Heart left ventricle (tissue), 16 donors: Measurements from ENCODE around the gene CHTF18. TPM values are rescaled to one million over a fixed set of nuclear protein-coding genes. Genes with fewer than 3 reads are reported as not detected.
"Not testable (repeated sequence)": the region's sequence is repeated elsewhere in the genome, so short reads cannot be mapped to it uniquely, and the experiment has no call there.

Experiments used
- ATAC-seq, 4 donors: fragments of 200-7000 bp; cut with Tn5 transposase; one replicate each; pipeline ENCODE4 v1.9.1; 2020 to 2022; ENCODE audit warnings: moderate library complexity in 4 of 4, mild to moderate bottlenecking in 3 of 4, moderate number of reproducible peaks in 1 of 4
- DNase-seq, 5 donors: peaks; one replicate each; pipeline ENCODE4 v3.0.0-alpha.2; 2020
- H3K27ac ChIP-seq, 12 donors: fragments of 200-600 bp; sonication (generic) in 4 of 12; one replicate each; pipeline versions ENCODE4 v1.5.0 to v1.8.0; 2016 to 2022; ENCODE audit warnings: mild to moderate bottlenecking in 2 of 12
- H3K27me3 ChIP-seq, 9 donors: fragments of 200-600 bp; sonication (generic) in 2 of 9; one replicate each; pipeline versions ENCODE4 v1.5.1 to v1.8.0; 2016 to 2022; ENCODE audit warnings: mild to moderate bottlenecking in 3 of 9
- H3K36me3 ChIP-seq, 9 donors: fragments of 200-600 bp; sonication (generic) in 2 of 9; one replicate each; pipeline versions ENCODE4 v1.5.0 to v1.8.0; 2018 to 2022; ENCODE audit warnings: mild to moderate bottlenecking in 2 of 9
- H3K4me1 ChIP-seq, 12 donors: fragments of 200-600 bp; sonication (generic) in 4 of 12; one replicate each; pipeline versions ENCODE4 v1.5.0 to v1.8.0; 2016 to 2022; ENCODE audit warnings: mild to moderate bottlenecking in 3 of 12
- H3K4me3 ChIP-seq, 12 donors: fragments of 200-600 bp; sonication (generic) in 4 of 12; one replicate each; pipeline versions ENCODE4 v1.5.0 to v1.8.0; 2017 to 2022; ENCODE audit warnings: mild to moderate bottlenecking in 9 of 12, moderate library complexity in 4 of 12
- H3K9me3 ChIP-seq, 12 donors: fragments of 200-600 bp; sonication (generic) in 4 of 12; one replicate each; pipeline versions ENCODE4 v1.5.0 to v1.8.0; 2016 to 2022; ENCODE audit warnings: mild to moderate bottlenecking in 1 of 12
- POLR2A ChIP-seq, 2 donors: fragments of 450-650 bp; IDR thresholded peaks; one replicate each; pipeline ENCODE4 v1.6.1; 2017; ENCODE audit warnings: antibody characterized with exemption in 2 of 2, mild to moderate bottlenecking in 2 of 2, moderate library complexity in 2 of 2
- WGBS, 4 donors: extraction: QIAGEN DNeasy Blood & Tissue Kit in 2 of 4; methylation state at CpG; one replicate each; pipeline versions ENCODE4 v1.1.5 to v1.1.7; 2013 to 2018; 5-methylcytosine and 5-hydroxymethylcytosine counted together
- intact Hi-C, 10 donors: fragments of 100-400 bp; cut with DNase I; formaldehyde crosslinking; loops; one replicate each; pipeline versions ENCODE4 v1.11.1 to v1.14.2; 2022
- polyA plus RNA-seq, 2 donors: library from polyadenylated mRNA; stranded (reverse); fragments of 200-250 nt; gene quantifications; one replicate each; pipeline ENCODE4 v1.2.3, GENCODE V29; 2013
- total RNA-seq, 9 donors: library from RNA; depleted of rRNA in 2 of 9; stranded (reverse); fragments of >200 nt in 2 of 9; fragmentation: NEBNext Ultra II Directional in 3 of 9; extraction: Animal tissue kit (Norgen Biotek cat#: 25700) in 3 of 9; gene quantifications; one replicate each; pipeline versions ENCODE4 v1.1.0 to v1.2.4, GENCODE V29; 2016 to 2023
- TF ChIP-seq, protein P1 (sequence below), 12 donors: fragments of 200-600 bp; sonication (generic) in 4 of 12; IDR thresholded peaks; one replicate each; pipeline versions ENCODE4 v1.5.0 to v1.8.0; 2018 to 2022; ENCODE audit warnings: antibody characterized with exemption in 12 of 12, mild to moderate bottlenecking in 5 of 12
- donor health status: ischemic (EF 13 %, LVEDD 7.1; RV severe dilation, severe dysfunction).
- donor health status: healthy with polysubstance abuse.
- donor health status: DM: no; HTN: yes; CAD: no.
- donor health status: DM: no; HTN: no; CAD: no.
- donor health status: ischemic (EF 25% LVEDD 6.9; RV normal size, moderate dysfunction).
- donor health status: ischemic (EF 25% LVEDD 5.7; RV mildly dilated, moderate dysfunction).
- donor health status: healthy.
- donor health status: DM: yes; HTN: yes; CAD: no.
- donor health status: ischemic (EF 35%, LVEDD 5.7; RV mildly dilated, moderate dysfunction).
- donor health status: nonischemic (EF 11% LVEDD 7.7; RV severe dilation, severe dysfunction).
- donor health status: DM: yes; HTN: yes; CAD: no.
- donor health status: PGD.
- donor health status: ischemic (EF 29% LVEDD 5.4; RV normal size, mild dysfunction).
- donor health status: nonischemic (EF 23%, LVEDD 6.1; RV moderate dilation, normal function).

Gene CHTF18
- total and polyA plus RNA-seq, 11 donors, result 0.83 to 15.0 (median 3.9) TPM

DNA sequence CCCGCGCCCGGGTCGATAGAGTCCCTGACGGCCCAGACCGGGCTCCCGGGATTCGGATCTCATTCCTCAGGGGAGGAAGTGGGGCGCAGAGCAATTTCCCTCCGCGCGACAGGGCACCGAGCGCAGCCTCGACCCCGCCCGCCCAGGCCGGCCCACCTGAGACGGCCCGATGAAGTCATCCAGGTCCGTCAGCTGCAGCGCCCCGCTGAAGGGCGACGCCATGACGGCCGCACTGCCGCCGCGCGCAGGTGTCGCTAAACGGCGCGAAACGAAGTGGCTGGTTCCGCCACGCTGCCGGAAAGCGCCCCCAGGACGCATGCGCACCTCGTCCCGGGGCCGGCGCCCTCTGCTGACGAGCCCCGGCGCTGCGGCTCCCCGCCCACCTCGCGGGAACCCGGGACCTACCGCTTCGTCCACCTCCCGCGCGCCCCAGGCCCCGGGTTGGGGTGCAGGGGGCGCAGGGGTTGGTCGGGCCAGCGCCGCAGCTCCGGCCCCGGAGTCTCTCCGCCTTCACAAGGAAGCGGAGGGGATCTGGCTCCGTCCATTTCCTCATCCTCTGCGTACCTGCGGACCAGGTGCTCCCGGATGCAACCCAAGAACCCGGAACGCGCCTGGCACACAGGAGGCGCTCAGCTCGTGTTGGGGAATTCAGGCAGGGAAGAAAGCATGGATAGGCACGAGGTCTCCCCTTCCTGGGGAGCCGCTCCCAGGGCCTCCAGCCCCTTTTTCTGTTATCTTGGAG is 47.5 kb upstream of the CHTF18 start, which contains the start of gene CIAO3:
Gene CIAO3, minus strand, starts transcription at position 234 of the 742 bp plus-strand sequence. Its CDS starts 12 bp downstream, at position 222.
- Histone ChIP-seq H3K4me1 (peaks cover 4 to 18% (median 12%) of the 10 kb centered on the region in 12 donors), H3K9me3 (no peaks in the 10 kb centered on the region), H3K27me3 (peaks cover 0 to 27% (median 0%) of the 10 kb centered on the region in 9 donors), H3K27ac (peak within 1 kb of the TSS in 10 of 12 donors; percentile 74 to 90 (median 80)), H3K36me3 (peaks cover 0 to 31% (median 22%) of the 10 kb centered on the region in 9 donors), H3K4me3 (peak within 1 kb of the TSS; percentile 76 to 100 (median 97))
- ATAC-seq (peak; percentile 61 to 95 (median 94)), DNase-seq (peak; percentile 89 to 96 (median 92))
- WGBS, 4 donors, result 0 to 2% (median 1%) methylated on average over 28 to 79 of the region's 79 CpGs
- peak; percentile 10 to 75 for TF ChIP-seq POLR2A (IDR thresholded peaks at IDR 0.05)
- TF ChIP-seq, protein P1, sequence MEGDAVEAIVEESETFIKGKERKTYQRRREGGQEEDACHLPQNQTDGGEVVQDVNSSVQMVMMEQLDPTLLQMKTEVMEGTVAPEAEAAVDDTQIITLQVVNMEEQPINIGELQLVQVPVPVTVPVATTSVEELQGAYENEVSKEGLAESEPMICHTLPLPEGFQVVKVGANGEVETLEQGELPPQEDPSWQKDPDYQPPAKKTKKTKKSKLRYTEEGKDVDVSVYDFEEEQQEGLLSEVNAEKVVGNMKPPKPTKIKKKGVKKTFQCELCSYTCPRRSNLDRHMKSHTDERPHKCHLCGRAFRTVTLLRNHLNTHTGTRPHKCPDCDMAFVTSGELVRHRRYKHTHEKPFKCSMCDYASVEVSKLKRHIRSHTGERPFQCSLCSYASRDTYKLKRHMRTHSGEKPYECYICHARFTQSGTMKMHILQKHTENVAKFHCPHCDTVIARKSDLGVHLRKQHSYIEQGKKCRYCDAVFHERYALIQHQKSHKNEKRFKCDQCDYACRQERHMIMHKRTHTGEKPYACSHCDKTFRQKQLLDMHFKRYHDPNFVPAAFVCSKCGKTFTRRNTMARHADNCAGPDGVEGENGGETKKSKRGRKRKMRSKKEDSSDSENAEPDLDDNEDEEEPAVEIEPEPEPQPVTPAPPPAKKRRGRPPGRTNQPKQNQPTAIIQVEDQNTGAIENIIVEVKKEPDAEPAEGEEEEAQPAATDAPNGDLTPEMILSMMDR (IDR thresholded peaks at IDR 0.05), result peak; percentile 90 to 100 (median 95)
- intact Hi-C loops, result loop anchor here in 4 of 10 donors (1.0 to 2.0 kb wide), 3 partner anchors 27 to 30 kb away; no protein-coding TSS in a partner anchor

DNA sequence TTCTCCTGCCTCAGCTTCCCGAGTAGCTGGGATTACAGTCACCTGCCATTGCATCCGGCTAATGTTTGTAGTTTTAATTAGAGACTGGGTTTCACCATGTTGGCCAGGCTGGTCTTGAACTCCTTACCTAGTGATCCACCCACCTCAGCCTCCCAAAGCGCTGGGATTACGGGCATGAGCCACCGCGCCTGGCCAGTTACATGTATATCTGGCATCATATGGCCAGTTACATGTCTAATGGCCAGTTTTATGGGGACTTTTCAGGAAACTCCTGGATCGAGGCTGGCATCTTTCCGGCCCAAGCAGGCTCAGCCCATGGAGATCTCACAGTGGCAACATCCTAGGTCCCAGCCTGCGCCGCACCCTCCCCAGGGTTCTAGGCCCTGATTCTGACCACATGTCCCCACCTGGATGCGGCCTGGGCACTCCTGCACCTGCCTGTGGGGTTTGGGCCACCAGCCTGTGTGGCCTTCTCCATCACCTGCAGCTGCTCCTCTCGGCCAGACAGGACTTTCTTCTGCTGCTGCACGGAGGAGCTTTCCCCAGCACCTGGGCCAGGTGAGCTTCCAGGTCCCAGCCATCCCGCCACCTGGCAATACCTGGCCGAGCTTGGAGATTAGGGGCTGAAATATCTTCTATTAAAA is 46.3 kb upstream of the CHTF18 start:
- Histone ChIP-seq H3K9me3 (no peaks in the 10 kb centered on the region), H3K4me1 (peaks cover 4 to 18% (median 12%) of the 10 kb centered on the region in 12 donors), H3K36me3 (peaks cover 0 to 19% (median 10%) of the 10 kb centered on the region in 9 donors), H3K27me3 (peaks cover 0 to 27% (median 0%) of the 10 kb centered on the region in 9 donors), H3K27ac (no peak overlapping the region), H3K4me3 (no peak overlapping the region)
- TF ChIP-seq POLR2A (IDR thresholded peaks at IDR 0.05), result no peak
- TF ChIP-seq, protein P1 (IDR thresholded peaks at IDR 0.05), result no peak
- WGBS, 4 donors, result 86 to 90% (median 89%) methylated on average over 15 of the region's 15 CpGs
- intact Hi-C loops, result loop anchor here in 4 of 10 donors (1.0 to 2.0 kb wide), 3 partner anchors 28 to 31 kb away; no protein-coding TSS in a partner anchor
- ATAC-seq, result no peak
- DNase-seq, result peak in 2 of 5 donors; percentile 3 to 20

DNA sequence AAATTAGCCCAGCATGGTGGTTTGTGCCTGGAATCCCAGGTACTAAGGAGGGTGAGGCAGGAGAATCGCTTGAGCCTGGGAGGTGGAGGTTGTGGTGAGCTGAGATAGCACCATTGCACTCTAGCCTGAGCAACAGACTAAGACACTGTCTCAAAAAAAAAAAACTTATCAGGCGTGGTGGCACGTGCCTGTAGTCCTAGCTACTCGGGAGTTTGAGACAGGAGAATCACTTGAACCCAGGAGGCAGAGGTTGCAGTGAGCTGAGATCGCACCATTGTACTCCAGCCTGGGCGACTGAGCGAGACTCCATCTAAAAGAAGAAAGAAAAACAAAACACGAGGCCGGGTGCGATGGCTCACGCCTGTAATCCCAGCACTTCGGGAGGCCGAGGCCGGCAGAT is 45.5 kb upstream of the CHTF18 start:
- ATAC-seq, H3K9me3 ChIP-seq, H3K4me3 ChIP-seq, H3K27ac ChIP-seq, intact Hi-C loops, DNase-seq: not testable (repeated sequence)
- Histone ChIP-seq H3K36me3 (peaks cover 0 to 11% (median 2%) of the 10 kb centered on the region in 9 donors), H3K27me3 (peaks cover 0 to 27% (median 0%) of the 10 kb centered on the region in 9 donors), H3K4me1 (peaks cover 4 to 18% (median 12%) of the 10 kb centered on the region in 12 donors)
- WGBS, 4 donors, result 74 to 81% (median 75%) methylated on average over 14 of the region's 14 CpGs

DNA sequence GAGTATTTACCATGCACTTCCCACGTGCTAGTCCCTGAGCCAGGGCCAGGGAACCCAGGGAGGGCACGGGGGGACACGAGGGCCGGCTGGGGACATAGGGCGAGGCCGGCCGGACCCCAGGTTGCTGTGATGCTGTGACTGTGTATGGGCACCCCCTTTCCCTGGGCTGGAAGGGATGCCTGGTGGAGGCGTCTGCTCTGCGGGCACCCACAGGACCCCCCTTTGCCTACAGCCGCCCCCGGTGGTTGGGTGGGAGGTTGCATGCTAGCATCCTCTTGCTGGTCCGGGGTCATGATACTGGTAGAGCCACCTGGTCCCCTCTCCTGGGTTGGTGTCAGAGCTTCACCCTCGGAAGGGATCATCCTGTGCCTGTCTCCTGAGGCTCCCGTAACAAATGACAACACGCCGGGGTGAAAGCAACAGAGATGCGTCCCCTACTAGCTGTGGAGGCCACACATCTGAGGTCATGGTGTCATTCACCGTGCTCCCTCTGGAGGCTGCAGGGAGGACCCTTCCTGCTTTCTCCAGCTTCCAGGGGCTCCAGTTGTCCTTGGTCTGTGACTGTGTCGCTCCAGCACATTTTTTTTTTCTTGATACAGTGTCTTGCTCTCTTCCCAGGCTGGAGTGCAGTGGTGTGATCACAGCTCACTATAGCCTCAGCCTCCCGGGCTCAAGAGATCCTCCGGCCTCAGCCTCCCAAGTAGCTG is 44.5 kb upstream of the CHTF18 start:
- intact Hi-C loops, result no loop called here
- 72 to 83% (median 77%) methylated on average over 12 to 21 of the region's 21 CpGs for WGBS, 4 donors

More for the DNA sequence above, 44.5 kb upstream of the CHTF18 start:
- TF ChIP-seq, protein P1 (IDR thresholded peaks at IDR 0.05), result no peak
- TF ChIP-seq POLR2A (IDR thresholded peaks at IDR 0.05), result no peak
- no peaks in the 10 kb centered on the region for H3K9me3 ChIP-seq
- peaks cover 0 to 27% (median 0%) of the 10 kb centered on the region in 9 donors for H3K27me3 ChIP-seq
- H3K36me3 ChIP-seq, result peaks cover 0 to 4% (median 0%) of the 10 kb centered on the region in 9 donors
- no peak overlapping the region for H3K27ac ChIP-seq
- no peak overlapping the region for H3K4me3 ChIP-seq
- ATAC-seq (no peak), DNase-seq (no peak)
- H3K4me1 ChIP-seq, result peaks cover 4 to 18% (median 12%) of the 10 kb centered on the region in 12 donors
